NCI-H1930 (cell line): ENCODE measurements around the gene DYRK1B.
"Not testable (repeated sequence)": the region's sequence is repeated elsewhere in the genome, so short reads cannot be mapped to it uniquely, and the experiment has no call there.

Experiments used
- DNase-seq, 2 experiments: peaks; one replicate each; lab custom pipeline; 2025; lab: John Stamatoyannopoulos, UW

Gene DYRK1B

DNA sequence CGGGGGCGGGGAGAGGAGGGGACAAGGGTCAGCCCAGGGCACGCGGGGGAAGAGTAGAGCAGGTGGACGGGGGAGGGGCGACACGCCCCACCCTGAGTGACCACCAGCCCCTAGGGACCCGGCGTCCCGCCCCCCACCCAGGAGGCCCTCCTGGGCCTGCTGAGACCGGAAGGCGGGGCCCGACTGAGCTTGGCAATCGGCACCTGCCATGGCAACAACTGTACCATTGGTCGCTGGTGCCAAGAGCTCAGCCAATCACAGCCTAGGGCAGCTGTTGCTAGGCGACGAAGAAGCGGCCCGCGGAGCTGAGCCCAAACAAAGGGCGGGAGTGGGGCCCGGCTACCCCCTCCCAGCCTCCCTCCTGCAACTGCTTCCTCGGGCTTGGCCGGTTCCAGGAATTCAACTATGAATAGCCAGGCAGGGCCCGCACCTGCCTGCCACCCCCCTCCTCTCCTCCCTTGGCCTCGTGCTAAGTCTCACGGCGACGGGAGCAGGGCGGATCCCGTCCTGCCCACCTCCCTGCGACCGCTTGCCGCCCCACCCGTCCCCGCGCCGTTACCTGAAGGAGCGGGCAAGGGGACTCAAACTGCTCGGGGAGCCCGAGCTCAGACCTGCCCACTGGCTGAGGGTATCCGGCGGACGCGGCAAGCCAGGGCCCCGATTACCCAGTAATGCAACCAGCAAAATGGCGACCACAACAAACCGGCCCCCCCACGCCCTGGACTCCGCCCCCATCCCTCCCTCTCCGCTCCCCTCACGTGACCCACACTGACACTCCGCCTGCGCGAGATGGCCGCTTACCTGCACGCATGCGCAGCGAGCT lies at the start of gene DYRK1B:
Gene DYRK1B, minus strand, starts transcription at position 699 of the 823 bp plus-strand sequence. CDS start 2,295 bp downstream, outside the sequence.
- peak; percentile 97 to 98 for DNase-seq

DNA sequence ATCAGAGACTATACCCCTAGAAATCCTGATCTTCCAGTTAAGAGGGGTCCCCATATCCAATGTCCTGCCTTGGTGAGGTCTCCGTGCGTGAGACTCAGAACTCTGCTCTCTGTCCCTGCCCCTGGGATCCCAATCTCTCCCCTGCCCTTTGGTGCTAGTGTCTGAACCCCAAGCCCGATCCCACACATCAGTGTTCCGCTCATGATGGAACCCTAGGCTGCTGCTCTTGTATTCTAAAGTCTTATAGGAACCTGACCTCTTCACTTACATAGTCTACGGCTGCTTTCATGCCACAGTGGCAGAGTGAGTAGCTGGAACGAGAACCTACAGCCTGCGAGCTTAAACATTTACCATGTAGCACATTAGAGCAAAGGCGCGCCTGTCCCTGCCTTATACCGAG lies 48.7 kb upstream of the DYRK1B start:
- not testable (repeated sequence) for DNase-seq

DNA sequence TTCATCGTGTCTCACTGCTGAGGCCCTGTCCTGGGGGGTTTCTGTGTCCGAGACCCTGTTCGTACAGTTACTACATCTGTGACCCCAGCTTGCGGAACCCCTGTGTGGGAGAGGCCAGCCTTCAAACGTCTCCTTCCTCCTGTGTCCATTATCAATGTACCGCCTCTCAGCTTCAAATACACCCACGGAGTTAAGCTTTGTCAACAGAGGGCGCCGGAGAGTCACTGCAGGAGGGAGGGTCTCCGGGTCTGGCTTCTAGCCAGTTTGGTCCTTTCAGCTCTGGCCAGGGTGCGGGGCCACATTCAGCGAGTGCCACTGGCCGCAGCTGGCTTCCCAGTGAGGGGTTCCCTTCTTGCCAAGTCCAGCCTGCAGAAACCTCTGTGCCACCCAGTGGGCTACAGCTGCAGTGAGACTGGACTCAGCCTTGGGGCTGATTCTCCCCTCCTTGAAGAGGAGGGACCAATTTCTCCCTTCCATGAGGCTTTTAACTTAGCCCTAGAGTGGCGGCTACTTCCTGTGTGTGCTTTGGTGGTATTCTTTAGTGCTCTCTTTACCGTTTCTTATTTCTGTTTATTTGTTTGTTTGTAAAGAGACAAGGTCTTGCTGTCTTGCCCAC lies 47.6 kb upstream of the DYRK1B start:
- peak; percentile 36 to 55 for DNase-seq

DNA sequence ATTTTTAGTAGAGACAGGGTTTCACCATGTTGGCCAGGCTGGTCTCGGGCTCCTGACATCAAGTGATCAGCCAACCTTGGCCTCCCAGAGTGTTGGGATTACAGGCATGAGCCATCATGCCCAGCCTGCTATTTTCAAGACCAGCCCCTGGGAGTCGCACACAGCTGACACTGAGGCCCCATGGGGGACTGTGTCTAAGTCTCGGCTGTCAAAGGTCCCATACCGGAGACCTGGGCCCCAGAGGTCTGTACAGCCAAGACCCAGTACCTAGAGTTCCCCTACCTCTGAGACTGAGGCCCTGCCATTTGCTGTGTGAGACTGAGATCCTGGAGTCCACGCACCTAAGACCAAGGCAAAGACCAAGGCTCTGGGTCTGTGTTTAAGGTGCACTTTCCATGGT lies 46.3 kb upstream of the DYRK1B start:
- DNase-seq, result not testable (repeated sequence)

DNA sequence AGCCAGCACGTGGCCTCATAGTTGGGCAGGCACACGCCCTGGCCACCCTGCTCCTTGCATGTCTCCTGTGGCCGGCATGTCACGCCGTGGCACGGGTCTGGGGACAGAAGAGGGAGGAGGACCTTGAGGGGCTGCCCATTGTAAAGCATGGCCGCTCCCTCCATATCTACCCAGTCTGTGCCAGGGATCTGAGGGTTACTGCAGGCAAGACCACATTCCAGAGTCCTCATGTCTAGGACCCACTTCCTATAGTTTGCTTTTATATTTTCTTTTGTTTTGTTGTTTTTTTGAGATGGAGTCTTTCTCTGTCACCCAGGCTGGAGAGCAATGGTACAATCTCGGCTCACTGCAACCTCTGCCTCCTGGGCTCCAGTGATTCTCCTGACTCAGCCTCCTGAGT lies 45.8 kb upstream of the DYRK1B start:
- DNase-seq, result not testable (repeated sequence)

DNA sequence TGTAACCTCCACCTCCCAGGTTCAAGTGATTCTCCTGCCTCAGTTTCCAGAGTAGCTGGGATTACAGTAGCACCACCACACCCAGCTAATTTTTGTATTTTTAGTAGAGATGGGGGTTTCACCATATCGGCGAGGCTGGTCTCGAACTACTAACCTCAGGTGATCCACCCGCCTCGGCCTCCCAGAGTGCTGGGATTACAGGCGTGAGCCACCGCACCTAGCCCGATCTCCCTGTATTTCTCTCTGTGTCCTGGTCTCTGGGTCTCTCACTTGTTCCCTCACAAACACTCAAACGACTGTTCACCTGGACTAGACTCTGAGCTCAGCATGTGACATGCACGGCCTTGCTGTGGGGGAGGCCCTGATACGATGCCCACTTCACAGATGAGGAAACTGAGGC lies 44.9 kb upstream of the DYRK1B start:
- not testable (repeated sequence) for DNase-seq

DNA sequence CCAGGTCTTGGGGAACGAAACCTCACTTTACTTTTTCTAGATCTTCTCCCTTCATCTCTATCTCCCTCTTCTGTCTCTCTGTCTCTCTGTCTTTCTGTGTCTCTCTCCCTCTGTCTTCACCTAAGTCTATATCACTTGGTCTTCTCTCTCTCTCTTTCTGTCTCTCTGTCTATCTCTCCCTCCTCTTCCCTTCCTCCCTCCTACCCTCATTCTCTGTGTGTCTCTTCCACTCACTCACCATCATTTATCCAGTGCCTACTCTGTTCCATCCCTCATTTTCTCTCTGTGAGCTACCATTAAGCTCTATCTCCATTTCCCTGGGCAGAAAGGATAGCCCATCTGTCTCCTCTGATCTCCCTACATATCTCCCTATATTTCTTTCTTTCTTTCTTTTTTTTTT lies 44.4 kb upstream of the DYRK1B start:
- DNase-seq, result no peak

DNA sequence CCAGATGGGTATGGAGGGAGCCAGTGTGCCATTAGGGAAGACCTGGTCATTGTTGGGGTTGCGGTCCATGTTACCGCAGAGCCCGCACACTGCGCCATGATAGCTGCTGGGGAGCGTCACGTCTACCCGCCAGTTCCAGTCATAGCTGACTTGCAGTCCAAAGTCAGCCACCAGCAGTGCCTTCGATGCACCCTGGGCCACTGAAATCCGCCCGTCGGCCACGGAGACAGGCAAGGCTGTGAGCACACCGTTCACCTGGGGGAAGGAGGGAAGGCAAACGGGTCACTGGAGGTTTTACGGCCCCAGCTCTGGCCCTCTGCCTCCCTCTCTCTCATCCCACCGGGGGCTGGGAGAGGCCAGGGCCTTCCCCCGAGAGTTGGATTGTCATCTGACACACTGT lies 44.0 kb upstream of the DYRK1B start:
- not testable (repeated sequence) for DNase-seq

DNA sequence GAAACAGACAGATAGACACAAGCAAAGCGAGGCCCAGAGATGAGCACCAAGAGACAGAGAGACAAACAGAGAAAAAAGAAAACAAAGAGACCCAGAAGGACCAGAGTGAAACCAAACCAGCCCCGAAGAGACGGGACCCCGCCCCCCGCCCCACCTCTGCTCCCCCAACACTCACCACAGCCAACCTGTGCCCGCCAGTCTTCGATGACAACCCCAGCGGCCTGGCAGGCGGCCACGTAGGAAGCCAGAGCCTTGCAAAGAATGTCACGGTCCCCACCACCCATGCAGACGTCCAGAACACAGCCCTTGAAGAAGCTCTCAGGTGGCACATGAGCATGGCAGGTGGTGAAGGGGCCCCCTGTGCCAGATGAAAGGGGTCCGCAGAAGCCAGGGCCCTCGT lies 43.5 kb upstream of the DYRK1B start:
- DNase-seq, result not testable (repeated sequence)

DNA sequence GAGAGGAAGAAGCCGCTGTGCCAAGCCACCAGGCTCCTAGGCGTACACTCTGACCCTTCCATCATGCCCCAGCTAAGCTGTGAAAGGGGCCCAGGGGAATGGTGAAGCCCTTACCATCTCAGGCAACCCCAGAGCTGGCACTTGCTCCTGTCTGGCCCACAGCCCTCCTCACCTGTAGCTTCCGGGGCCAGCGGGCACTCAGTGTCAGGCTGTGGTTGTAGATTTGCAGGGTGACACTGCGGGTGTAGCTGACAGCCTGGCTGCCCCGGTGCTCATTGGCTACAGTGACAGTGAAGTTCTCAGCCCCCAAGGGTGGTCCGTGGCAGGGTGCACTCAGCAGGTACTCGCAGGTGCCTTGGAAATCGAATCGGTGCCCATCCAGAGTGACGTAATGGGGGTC lies 42.5 kb upstream of the DYRK1B start:
- not testable (repeated sequence) for DNase-seq

DNA sequence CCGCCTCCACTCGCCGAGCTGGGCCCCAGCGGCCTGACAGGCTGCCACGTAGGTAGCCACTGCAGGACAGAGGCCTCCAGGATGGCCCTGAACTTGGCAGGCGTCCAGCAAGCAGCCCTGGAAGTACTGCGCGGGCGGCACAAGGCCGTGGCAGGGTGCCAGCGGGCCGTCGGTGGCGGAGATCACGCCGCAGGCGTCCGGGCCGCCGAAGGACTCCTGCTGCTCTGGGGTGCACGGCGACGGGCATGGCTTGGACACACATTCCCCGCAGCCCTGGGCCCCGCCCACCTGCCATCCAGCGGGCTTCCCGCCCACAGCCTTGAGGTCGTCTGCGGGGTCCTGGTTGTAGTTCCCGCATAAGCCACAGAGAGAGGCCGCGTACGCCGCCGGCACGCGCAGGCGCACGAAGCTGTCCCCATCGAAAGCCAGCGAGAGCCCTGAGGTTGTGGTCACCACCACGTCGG lies 41.5 kb upstream of the DYRK1B start:
- DNase-seq, result not testable (repeated sequence)

DNA sequence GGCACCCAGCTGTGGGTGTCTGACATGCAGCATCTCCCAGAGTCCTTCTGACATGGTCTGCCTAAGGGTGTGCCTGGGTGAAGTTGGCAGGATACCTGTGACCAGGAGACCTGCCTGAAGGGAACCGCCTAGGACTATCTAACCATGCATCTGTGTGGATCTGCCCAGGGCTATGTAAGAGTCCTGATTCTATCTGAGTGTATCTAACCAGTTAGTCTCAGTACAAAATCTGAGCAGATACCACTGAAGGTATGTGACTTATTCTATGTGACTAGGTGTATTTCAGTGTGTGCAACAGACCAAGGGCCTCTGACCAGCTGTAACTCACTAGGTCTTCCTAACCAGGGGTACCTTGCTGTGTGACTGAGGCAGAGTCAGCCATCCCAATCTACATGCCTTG lies 40.4 kb upstream of the DYRK1B start:
- no peak for DNase-seq

DNA sequence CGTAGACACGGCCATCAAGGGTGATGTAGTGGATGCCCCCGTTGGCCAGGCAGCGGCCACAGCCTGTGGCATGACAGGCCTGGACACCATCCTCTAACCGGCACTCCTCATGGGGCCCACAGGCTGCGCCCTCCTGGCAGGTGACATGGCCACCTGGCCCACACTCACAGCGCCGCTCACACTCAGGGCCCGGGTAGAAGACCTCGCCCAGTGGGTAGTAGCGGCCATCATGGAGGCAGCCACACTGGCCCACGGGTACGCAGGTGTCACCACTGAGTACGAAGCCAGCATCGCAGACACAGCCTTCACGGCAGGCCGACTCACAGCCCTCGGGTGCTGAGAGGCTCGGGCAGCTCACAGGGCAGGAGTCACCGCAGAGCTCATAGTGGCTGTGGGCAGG lies 39.4 kb upstream of the DYRK1B start:
- no peak for DNase-seq

DNA sequence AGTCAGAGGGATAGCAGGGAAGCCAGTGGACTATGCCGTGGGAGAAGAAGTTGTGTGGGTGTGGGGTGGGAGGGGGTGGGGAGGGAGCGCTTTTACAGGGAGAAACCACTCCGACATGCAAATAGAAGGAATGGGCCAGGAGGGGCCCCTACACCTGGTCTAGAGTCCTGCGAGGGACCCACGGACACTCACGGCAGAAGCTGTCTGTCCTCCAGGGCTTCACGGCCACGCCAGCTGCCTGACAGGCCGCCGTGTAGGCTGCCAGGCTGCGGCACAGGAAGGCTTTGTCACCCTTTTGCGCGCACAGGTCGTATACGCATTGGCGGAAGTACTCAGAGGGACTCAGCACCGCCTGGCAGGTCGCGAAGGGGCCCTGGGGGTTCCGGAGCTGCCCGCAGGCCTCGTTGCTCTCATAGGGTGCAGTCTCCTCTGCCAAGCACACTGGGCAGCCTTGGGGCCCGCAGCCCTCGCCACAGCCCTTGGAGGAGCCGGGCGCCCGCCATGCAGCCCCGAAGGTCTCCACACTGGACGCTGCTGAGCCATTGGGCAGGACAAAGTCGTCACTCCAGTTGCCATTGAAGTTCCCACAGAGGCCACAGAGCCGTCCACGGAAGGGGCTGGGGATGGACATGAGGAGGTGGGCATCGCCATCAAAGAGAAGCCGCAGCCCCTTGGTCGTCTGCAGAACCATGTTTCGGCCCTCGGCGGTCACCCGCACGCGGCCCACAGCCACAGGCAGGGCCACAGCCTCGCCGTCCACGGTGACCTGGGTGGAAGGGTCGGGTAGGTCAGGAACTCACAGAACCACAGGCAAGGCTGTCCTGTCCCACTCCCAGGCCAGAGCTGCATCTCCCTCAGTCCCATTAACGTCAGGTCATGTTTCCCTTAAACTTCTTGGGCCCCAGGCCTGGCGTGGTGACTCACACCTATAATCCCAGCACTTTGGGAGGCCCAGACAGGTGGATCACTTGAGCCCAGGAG lies 38.2 kb upstream of the DYRK1B start:
- no peak for DNase-seq

DNA sequence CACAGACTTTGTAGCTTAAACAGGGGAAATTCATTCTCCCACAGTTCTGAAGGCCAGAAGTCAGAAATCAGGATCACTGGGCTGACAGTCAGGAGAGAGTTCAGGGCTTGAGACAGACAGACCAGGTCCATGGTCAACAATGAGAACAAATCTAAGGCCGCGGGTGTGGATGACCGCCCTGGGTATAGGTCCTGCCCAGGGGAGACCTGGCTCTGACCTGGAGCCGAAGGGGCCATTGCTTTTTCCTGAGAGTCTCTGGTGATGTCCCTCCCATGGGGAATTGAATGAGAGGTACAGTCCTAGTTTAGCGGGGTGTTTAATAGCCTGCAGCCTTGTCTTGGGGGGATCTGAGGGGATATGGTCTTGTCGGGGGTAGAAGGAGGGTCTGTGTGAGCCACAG lies 37.4 kb upstream of the DYRK1B start:
- no peak for DNase-seq

DNA sequence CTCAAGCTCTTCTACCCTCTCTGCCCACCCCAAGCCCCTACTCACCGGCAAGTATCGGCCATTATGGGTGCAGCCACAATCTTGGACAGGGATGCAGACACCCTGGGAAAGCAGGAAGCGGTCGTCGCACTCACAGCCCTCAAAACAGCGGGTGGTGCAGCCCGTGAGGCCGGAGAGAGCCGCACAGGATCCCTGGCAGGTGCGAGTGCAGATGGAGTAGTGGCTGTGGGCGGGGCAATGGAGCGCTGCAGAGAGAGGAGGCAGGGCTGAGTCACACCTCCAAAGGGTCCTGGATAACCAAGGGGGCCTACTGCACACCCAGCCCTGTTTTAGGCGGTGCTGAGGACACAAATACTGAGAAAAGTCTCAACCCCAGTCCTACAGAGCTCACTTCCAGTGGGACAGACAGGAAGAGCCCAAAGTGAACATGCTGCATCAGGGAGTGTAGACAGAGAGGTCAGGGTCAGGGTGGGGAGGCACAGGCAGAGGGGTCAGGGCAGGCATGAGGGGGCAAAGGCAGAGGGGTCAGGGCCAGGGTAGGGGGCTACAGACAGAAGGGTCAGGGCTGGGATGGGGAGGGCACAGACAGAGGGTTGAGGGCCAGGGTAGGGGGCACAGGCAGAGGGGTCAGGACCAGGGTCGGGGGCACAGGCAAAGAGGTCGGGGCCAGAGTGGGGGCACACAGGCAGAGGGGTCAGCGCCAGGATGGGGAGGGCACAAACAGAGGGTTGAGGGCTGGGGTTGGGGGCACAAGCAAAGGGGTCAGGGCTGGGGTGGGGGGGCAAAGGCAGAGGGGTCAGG lies 36.4 kb upstream of the DYRK1B start:
- no peak for DNase-seq

DNA sequence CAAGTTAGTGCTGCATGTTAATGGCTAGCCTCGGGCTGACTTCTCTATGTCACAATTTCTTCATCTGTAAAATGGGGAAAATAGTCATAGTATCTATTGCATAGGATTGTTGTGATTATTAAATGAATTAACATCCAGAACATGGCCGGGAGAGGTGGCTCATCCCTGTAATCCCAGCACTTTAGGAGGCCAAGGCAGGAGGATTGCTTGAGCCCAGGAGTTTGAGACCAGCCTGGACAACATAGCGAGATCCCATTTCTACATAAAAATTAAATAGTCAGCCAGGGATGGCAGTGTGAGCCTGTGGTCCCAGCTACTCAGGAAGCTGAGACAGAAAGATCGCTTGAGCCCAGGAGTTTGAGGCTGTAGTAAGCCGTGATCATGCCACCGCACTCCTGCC lies 34.0 kb upstream of the DYRK1B start:
- no peak for DNase-seq

DNA sequence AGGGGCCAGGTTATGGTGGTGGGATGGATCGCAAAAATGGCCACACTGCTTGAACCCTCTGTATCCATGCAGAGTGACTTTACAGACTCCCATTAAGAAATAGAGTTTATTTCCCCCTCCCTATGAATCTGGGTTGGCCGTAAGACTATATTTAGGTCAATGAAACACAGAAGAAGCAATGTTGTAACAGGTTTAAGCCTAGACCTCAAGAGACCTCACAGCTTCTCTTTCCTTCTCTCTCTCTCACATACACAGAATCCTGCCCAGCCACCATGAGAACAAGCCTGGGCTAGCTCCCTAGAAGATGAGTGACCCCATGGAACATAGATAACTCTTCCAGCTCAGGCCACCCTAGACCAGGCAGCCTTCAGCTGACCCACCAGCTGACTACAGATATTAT lies 33.2 kb upstream of the DYRK1B start:
- no peak for DNase-seq

DNA sequence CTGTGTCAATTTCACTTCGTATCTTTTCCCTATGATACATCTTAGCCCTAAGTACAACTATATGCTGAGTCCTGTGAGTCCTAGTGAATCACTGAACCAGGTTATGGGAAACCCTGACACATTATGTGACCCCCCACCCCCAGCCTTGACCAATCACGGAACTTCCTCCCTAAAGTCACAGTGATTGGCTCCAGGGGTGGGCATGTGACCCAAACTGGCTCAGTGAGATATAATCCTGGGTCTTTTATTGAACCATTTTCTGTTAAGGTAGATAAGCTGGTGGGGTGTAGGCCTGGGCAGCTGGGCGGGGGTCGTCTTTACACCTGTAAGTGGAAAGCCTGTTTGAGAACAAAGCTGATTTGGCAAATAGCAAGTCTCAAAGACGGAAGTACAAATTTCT lies 32.0 kb upstream of the DYRK1B start:
- no peak for DNase-seq

DNA sequence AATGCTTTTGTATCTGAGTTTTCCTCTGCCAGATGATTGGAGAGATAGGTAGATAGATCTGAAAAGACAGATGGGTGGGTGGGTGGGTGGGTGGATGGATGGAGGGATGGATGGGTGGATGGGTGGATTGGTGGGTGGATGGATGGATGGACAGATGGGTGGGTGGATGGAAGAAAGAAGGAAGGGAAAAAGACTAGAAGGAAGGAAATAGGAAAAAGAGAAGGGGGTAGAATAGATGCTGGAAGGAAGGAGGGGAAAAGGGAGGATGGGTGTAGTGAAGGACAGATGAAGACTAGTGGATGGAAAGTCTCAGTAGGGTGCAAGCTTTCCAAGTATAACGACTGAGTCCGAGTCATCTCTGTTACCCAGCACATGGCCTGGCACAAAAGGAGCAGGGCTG lies 31.2 kb upstream of the DYRK1B start:
- no peak for DNase-seq

DNA sequence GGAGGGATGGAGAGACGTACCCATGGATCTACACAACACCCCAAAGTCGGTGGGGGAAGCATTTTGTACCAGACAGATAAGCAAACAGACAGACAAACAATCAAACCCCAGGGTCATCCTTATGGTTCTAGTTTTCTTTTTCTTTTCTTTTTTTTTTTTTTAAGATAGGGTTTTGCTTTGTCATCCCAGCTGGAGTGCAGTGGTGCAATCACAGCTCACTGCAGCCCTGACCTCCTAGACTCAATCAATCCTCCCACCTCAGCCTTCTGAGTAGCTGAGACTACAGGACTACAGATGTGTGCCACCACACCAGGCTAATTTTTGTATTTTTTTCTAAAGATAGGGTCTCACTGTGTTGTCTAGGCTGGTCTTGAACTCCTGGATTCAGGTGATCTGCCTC lies 30.2 kb upstream of the DYRK1B start:
- DNase-seq, result no peak
